Motor neuron (in vitro differentiated cells): ENCODE data around the gene MPG. TPM values are rescaled to one million over a fixed set of nuclear protein-coding genes. Genes with fewer than 3 reads are reported as not detected.

Experiments used
- ATAC-seq, 8 experiments: fragments of 200-7000 bp; cut with Tn5 transposase; replicated peaks in 6 of 8; 2 replicates each; pipeline ENCODE4 v1.8.0; 2021; ENCODE audit warnings: mild to moderate bottlenecking in 8 of 8, moderate library complexity in 8 of 8
- H3K27ac ChIP-seq, 2 donors: fragments of 250-450 bp; sonication (Bioruptor Pico); 2 replicates each; pipeline ENCODE4 v1.9.0; 2021; ENCODE audit warnings: antibody characterized with exemption in 2 of 2, mild to moderate bottlenecking in 2 of 2, moderate library complexity in 1 of 2
- H3K4me1 ChIP-seq, 2 donors: fragments of 250-450 bp; sonication (Bioruptor Pico); replicated peaks in 1 of 2; 2 replicates each; pipeline ENCODE4 v1.6.1; 2021; ENCODE audit warnings: antibody characterized with exemption in 2 of 2, mild to moderate bottlenecking in 2 of 2, moderate library complexity in 1 of 2
- H3K4me3 ChIP-seq, 5 donors: fragments of 250-450 bp; sonication (Bioruptor Pico); 2 replicates each; pipeline ENCODE4 v1.9.0; 2021; ENCODE audit warnings: antibody characterized with exemption in 5 of 5, mild to moderate bottlenecking in 5 of 5, moderate library complexity in 4 of 5
- WGBS, 10 experiments: fragments of 450-650 bp; shearing (Covaris generic); methylation state at CpG; one replicate each; pipeline ENCODE4 v1.0.0; 2022; 5-methylcytosine and 5-hydroxymethylcytosine counted together
- in situ Hi-C, 9 experiments: fragments of 400-800 bp; cut with MboI; loops; one replicate each; pipeline ENCODE4 v1.15.0; 2021; ENCODE audit warnings: low sequenced_read_pairs in 9 of 9, low pct_unique_long_range_greater_than_20kb in 2 of 9; ENCODE audit not compliant: unreplicated experiment in 9 of 9
- total RNA-seq, 8 experiments: library from RNA; unstranded; fragments of 300-600 nt; gene quantifications; 2 replicates each; pipeline versions ENCODE4 v1.2.3 to v1.2.4, GENCODE V29; 2022

Gene MPG
- total RNA-seq, 8 experiments from 2014 or later = 27.1 to 91.9 (median 40.5) TPM

GRCh38 chr16:55571-56136 is 22.4 kb upstream of the MPG start:
- no peak for ATAC-seq
- peaks cover 4 to 5% of the 10 kb centered on the region in 2 donors for H3K4me1 ChIP-seq
- no peak overlapping the region for H3K4me3 ChIP-seq
- no peak overlapping the region for H3K27ac ChIP-seq
- WGBS, 10 experiments = 82 to 100% (median 97%) methylated on average over 2 to 5 of the region's 11 CpGs; no CpG with 5 or more reads in 6 of the 10 experiments
- in situ Hi-C loops = no loop called here

- ATAC-seq = no peak
- no peak overlapping the region for H3K27ac ChIP-seq
- in situ Hi-C loops = no loop called here
- WGBS, 10 experiments = 72 to 100% (median 90%) methylated on average over 3 to 14 of the region's 17 CpGs; no CpG with 5 or more reads in 5 of the 10 experiments
- H3K4me3 ChIP-seq = no peak overlapping the region
- H3K4me1 ChIP-seq = peaks cover 4 to 5% of the 10 kb centered on the region in 2 donors
Measured at GRCh38 chr16:56231-56927, 21.6 kb upstream of the MPG start.

- WGBS, 10 experiments = 70 to 100% (median 90%) methylated on average over 1 to 3 of the region's 8 CpGs; no CpG with 5 or more reads in 5 of the 10 experiments
- H3K27ac ChIP-seq = no peak overlapping the region
- ATAC-seq = no peak
- no peak overlapping the region for H3K4me3 ChIP-seq
- peaks cover 4 to 5% of the 10 kb centered on the region in 2 donors for H3K4me1 ChIP-seq
- in situ Hi-C loops = no loop called here
Measured at GRCh38 chr16:57711-58110, 20.3 kb upstream of the MPG start.

GRCh38 chr16:58491-59439 is 19.3 kb upstream of the MPG start:
- H3K27ac ChIP-seq = no peak overlapping the region
- no peak overlapping the region for H3K4me3 ChIP-seq
- in situ Hi-C loops = no loop called here
- WGBS, 10 experiments = 80 to 97% (median 84%) methylated on average over 1 to 19 of the region's 29 CpGs; no CpG with 5 or more reads in 3 of the 10 experiments
- peaks cover 4 to 5% of the 10 kb centered on the region in 2 donors for H3K4me1 ChIP-seq
- no peak for ATAC-seq

- 80 to 100% (median 90%) methylated on average over 1 to 4 of the region's 14 CpGs; no CpG with 5 or more reads in 5 of the 10 experiments for WGBS, 10 experiments
- H3K27ac ChIP-seq = no peak overlapping the region
- H3K4me3 ChIP-seq = no peak overlapping the region
- peaks cover 0 to 2% of the 10 kb centered on the region in 2 donors for H3K4me1 ChIP-seq
- in situ Hi-C loops = no loop called here
- ATAC-seq = no peak
Measured at GRCh38 chr16:59440-60059, 18.5 kb upstream of the MPG start.

- in situ Hi-C loops = no loop called here
- WGBS, 10 experiments = 79 to 100% (median 100%) methylated on average over 1 to 8 of the region's 11 CpGs; no CpG with 5 or more reads in 5 of the 10 experiments
- no peak for ATAC-seq
- Histone ChIP-seq H3K4me3 (no peak overlapping the region), H3K27ac (no peak overlapping the region), H3K4me1 (no peaks in the 10 kb centered on the region)
Measured at GRCh38 chr16:60166-60565, 17.9 kb upstream of the MPG start.

- H3K4me1 ChIP-seq = peaks cover 0 to 4% of the 10 kb centered on the region in 2 donors
- in situ Hi-C loops = no loop called here
- ATAC-seq = no peak
- H3K4me3 ChIP-seq = no peak overlapping the region
- no peak overlapping the region for H3K27ac ChIP-seq
- 86 to 94% (median 90%) methylated on average over 3 to 12 of the region's 89 CpGs; no CpG with 5 or more reads in 5 of the 10 experiments for WGBS, 10 experiments
Measured at GRCh38 chr16:60929-61878, 16.8 kb upstream of the MPG start.

GRCh38 chr16:61879-62281 is 16.1 kb upstream of the MPG start:
- no peak for ATAC-seq
- no peak overlapping the region for H3K27ac ChIP-seq
- in situ Hi-C loops = no loop called here
- no peak overlapping the region for H3K4me3 ChIP-seq
- H3K4me1 ChIP-seq = peaks cover 0 to 4% of the 10 kb centered on the region in 2 donors
- 96 to 100% (median 98%) methylated on average over 3 to 10 of the region's 32 CpGs; no CpG with 5 or more reads in 7 of the 10 experiments for WGBS, 10 experiments

- 80 to 92% (median 88%) methylated on average over 1 to 9 of the region's 34 CpGs; no CpG with 5 or more reads in 6 of the 10 experiments for WGBS, 10 experiments
- in situ Hi-C loops = no loop called here
- Histone ChIP-seq H3K4me1 (peaks cover under 1 to 4% of the 10 kb centered on the region in 2 donors), H3K27ac (no peak overlapping the region), H3K4me3 (no peak overlapping the region)
- ATAC-seq = no peak
Measured at GRCh38 chr16:62283-62967, 15.6 kb upstream of the MPG start.

- H3K4me1 ChIP-seq = peaks cover 6 to 10% of the 10 kb centered on the region in 2 donors
- H3K27ac ChIP-seq = no peak overlapping the region
- H3K4me3 ChIP-seq = no peak overlapping the region
- WGBS, 10 experiments = 93 to 100% methylated on average over 1 to 8 of the region's 21 CpGs; no CpG with 5 or more reads in 8 of the 10 experiments
- in situ Hi-C loops = no loop called here
- no peak for ATAC-seq
Measured at GRCh38 chr16:62968-63391, 15.0 kb upstream of the MPG start.

GRCh38 chr16:63466-63865 is 14.6 kb upstream of the MPG start:
- Histone ChIP-seq H3K4me1 (peaks cover 11 to 15% of the 10 kb centered on the region in 2 donors), H3K4me3 (no peak overlapping the region), H3K27ac (no peak overlapping the region)
- in situ Hi-C loops = no loop called here
- ATAC-seq = no peak
- 100% methylated on average over 4 of the region's 16 CpGs; no CpG with 5 or more reads in 9 of the 10 experiments for WGBS, 10 experiments
